RWPE2 (cell line): Measurements from ENCODE around the gene TMEM40.
"Not testable (repeated sequence)": the region's sequence is repeated elsewhere in the genome, so short reads cannot be mapped to it uniquely, and the experiment has no call there.

Experiments
- ATAC-seq: fragments of 200-7000 bp; cut with Tn5 transposase; 3 replicates; pipeline ENCODE4 v1.9.1; 2021; ENCODE audit warnings: low read depth
- DNase-seq: peaks from one replicate; pipeline ENCODE4 v3.0.0-alpha.2; 2020; ENCODE audit warnings: low spot score
- H3K27ac ChIP-seq: fragments of 450-650 bp; 2 replicates; pipeline ENCODE4 v1.5.1; 2017; ENCODE audit warnings: mild to moderate bottlenecking; ENCODE audit not compliant: poor library complexity, severe bottlenecking
- H3K27me3 ChIP-seq: fragments of 250-450 bp; sonication (Bioruptor Pico); 2 replicates; pipeline ENCODE4 v1.5.1; 2021; ENCODE audit warnings: mild to moderate bottlenecking, moderate library complexity; ENCODE audit not compliant: insufficient read depth, poor library complexity, severe bottlenecking
- H3K36me3 ChIP-seq: fragments of 250-450 bp; sonication (Bioruptor Pico); 2 replicates; pipeline ENCODE4 v1.5.1; 2020; ENCODE audit warnings: low read depth, mild to moderate bottlenecking, moderate library complexity
- H3K4me1 ChIP-seq: fragments of 250-450 bp; sonication (Bioruptor Pico); 2 replicates; pipeline ENCODE4 v1.5.1; 2021; ENCODE audit warnings: mild to moderate bottlenecking, moderate library complexity; ENCODE audit not compliant: insufficient read depth, poor library complexity, severe bottlenecking
- H3K4me3 ChIP-seq: fragments of 250-450 bp; sonication (Bioruptor Pico); 2 replicates; pipeline ENCODE4 v1.5.1; 2021; ENCODE audit warnings: mild to moderate bottlenecking, moderate library complexity; ENCODE audit not compliant: severe bottlenecking
- H3K9me3 ChIP-seq: fragments of 250-450 bp; sonication (Bioruptor Pico); 2 replicates; pipeline ENCODE4 v1.5.1; 2021; ENCODE audit warnings: mild to moderate bottlenecking, moderate library complexity; ENCODE audit not compliant: severe bottlenecking
- TF ChIP-seq, protein P1 (sequence below): fragments of 450-650 bp; IDR thresholded peaks from one replicate; pipeline ENCODE4 v1.5.1; 2017; ENCODE audit warnings: mild to moderate bottlenecking, moderate library complexity; ENCODE audit not compliant: poor library complexity, severe bottlenecking

The TMEM40 gene

GRCh38 chr3:12705374-12705926 lies 53.6 kb downstream of the TMEM40 start:
- TF ChIP-seq, protein P1, sequence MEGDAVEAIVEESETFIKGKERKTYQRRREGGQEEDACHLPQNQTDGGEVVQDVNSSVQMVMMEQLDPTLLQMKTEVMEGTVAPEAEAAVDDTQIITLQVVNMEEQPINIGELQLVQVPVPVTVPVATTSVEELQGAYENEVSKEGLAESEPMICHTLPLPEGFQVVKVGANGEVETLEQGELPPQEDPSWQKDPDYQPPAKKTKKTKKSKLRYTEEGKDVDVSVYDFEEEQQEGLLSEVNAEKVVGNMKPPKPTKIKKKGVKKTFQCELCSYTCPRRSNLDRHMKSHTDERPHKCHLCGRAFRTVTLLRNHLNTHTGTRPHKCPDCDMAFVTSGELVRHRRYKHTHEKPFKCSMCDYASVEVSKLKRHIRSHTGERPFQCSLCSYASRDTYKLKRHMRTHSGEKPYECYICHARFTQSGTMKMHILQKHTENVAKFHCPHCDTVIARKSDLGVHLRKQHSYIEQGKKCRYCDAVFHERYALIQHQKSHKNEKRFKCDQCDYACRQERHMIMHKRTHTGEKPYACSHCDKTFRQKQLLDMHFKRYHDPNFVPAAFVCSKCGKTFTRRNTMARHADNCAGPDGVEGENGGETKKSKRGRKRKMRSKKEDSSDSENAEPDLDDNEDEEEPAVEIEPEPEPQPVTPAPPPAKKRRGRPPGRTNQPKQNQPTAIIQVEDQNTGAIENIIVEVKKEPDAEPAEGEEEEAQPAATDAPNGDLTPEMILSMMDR = no peak
- Histone ChIP-seq H3K9me3 (no peaks in the 10 kb centered on the region), H3K4me1 (peaks cover 5% of the 10 kb centered on the region), H3K36me3 (no peaks in the 10 kb centered on the region), H3K27ac (no peak overlapping the region), H3K27me3 (no peaks in the 10 kb centered on the region), H3K4me3 (no peak overlapping the region)
- no peak for DNase-seq
- ATAC-seq = no peak

DNA sequence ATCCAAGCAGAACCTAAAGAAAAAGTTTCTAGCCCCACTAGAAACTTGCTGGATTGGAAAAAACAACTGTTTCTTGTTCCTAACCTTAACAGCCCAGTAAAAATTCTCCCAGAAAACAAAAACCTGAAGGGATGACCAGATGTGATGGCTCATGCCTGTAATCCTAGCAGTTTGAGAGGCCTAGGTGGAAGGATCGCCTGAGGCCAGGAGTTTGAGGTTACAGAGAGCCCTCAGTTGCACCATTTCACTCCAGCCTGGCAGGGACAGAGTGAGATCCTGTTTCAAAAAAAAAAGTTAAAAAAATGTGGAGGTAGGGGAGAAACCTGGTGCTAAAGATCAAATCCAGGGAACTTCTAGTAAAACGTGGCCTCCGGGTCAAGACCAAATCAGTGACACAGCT lies 56.6 kb downstream of the TMEM40 start:
- H3K36me3 ChIP-seq = no peaks in the 10 kb centered on the region
- ATAC-seq (no peak), DNase-seq (no peak)
- H3K4me1 ChIP-seq = peaks cover 5% of the 10 kb centered on the region
- H3K4me3 ChIP-seq = no peak overlapping the region
- peak overlapping the region; percentile 25 for H3K27ac ChIP-seq
- H3K27me3 ChIP-seq = no peaks in the 10 kb centered on the region
- H3K9me3 ChIP-seq = no peaks in the 10 kb centered on the region
- TF ChIP-seq, protein P1 = no peak

- not testable (repeated sequence) for H3K27ac ChIP-seq, H3K4me1 ChIP-seq, H3K9me3 ChIP-seq, H3K4me3 ChIP-seq, DNase-seq, H3K27me3 ChIP-seq, ATAC-seq, H3K36me3 ChIP-seq
Observed at GRCh38 chr3:12701601-12702000, 57.5 kb downstream of the TMEM40 start.

DNA sequence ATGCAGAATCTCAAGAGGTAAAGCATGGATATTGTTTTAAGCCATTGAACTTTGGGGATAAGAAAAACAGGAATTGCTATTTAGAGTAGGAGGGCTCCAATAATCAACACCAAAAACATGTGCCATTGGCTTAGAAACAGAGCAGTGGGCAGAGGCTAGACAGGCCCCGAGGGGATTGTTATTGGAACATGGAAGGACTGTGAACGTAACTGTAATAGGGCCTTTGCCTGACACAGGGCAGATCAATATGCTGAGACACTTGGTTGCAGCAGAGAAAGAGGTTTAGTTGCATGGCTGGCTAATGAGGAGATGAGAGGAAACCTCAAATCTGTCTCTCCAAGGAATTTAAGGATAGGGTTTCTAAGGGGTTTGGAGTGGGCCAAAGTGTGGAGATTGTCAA lies 58.3 kb downstream of the TMEM40 start:
- TF ChIP-seq, protein P1 = no peak
- no peaks in the 10 kb centered on the region for H3K9me3 ChIP-seq
- H3K4me1 ChIP-seq = peaks cover 5% of the 10 kb centered on the region
- DNase-seq (no peak), ATAC-seq (no peak)
- H3K27ac ChIP-seq = no peak overlapping the region
- H3K4me3 ChIP-seq = no peak overlapping the region
- H3K36me3 ChIP-seq = no peaks in the 10 kb centered on the region
- H3K27me3 ChIP-seq = no peaks in the 10 kb centered on the region

DNA sequence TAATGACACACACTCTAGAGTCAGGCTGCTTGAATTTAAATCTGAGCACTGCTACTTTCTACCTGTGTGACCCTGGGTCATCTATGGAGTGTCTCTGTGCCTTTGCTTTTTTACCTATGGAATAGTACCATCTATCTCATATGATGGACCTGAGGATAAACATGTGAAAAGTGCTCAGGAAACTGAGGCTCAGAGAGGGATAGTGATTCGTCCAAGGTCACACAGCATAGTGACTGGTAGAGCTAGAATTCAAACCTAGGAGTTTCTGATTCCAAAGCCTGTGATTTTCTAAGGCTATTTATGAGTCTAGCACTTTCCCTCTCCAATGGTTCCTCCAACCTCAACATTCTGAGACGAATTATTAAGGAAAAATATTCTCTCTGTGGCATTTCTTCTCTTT lies 63.1 kb downstream of the TMEM40 start:
- H3K27ac ChIP-seq = no peak overlapping the region
- no peaks in the 10 kb centered on the region for H3K36me3 ChIP-seq
- no peaks in the 10 kb centered on the region for H3K27me3 ChIP-seq
- DNase-seq (no peak), ATAC-seq (no peak)
- H3K9me3 ChIP-seq = no peaks in the 10 kb centered on the region
- TF ChIP-seq, protein P1 = no peak
- H3K4me1 ChIP-seq = no peaks in the 10 kb centered on the region
- no peak overlapping the region for H3K4me3 ChIP-seq
